Caco-2 (cell line): ENCODE results near the gene CASP1. TPM values are rescaled to one million over a fixed set of nuclear protein-coding genes. Genes with fewer than 3 reads are reported as not detected.

Experiments
- BruUV-seq: library from RNA; stranded (reverse); fragments of 400-500 nt; replicated peaks from 2 replicates; lab custom pipeline; 2021; lab: Mats Ljungman, UMichigan
- CTCF ChIA-PET: fragments of 300-600 bp; sonication (Branson Sonifier 250); formaldehyde crosslinking; loops from one replicate; lab custom pipeline; 2022; ENCODE audit warnings: antibody characterized with exemption; lab: Charles Lee
- POLR2A ChIA-PET: fragments of 300-600 bp; sonication (Branson Sonifier 250); formaldehyde crosslinking; loops from one replicate; lab custom pipeline; 2022; ENCODE audit warnings: antibody characterized with exemption; lab: Charles Lee
- DNase-seq, 2 experiments: peaks; one replicate each; pipeline versions ENCODE4 v3.0.0 to v3.0.0-alpha.2; 2020 to 2022
- H3K27me3 ChIP-seq: replicated peaks from 2 replicates; pipeline ENCODE4 v1.6.0; 2011; ENCODE audit warnings: low read length; ENCODE audit not compliant: control insufficient read depth, insufficient read depth
- H3K36me3 ChIP-seq: 2 replicates; pipeline ENCODE4 v1.5.1; 2011; ENCODE audit warnings: low read length; ENCODE audit not compliant: control insufficient read depth, insufficient read depth
- H3K4me1 ChIP-seq: fragments of 250-450 bp; sonication (Bioruptor Pico); 2 replicates; pipeline ENCODE4 v1.5.1; 2020; ENCODE audit warnings: mild to moderate bottlenecking
- H3K4me3 ChIP-seq: 2 replicates; pipeline ENCODE4 v1.5.1; 2011; ENCODE audit warnings: low read depth, mild to moderate bottlenecking, control low read depth, low read length
- H3K9me3 ChIP-seq: fragments of 250-450 bp; sonication (Bioruptor Pico); 2 replicates; pipeline ENCODE4 v1.5.1; 2020; ENCODE audit warnings: mild to moderate bottlenecking, moderate library complexity
- H3K27ac Mint-ChIP-seq: one replicate; pipeline ENCODE4 v1.8.0; 2022; ENCODE audit warnings: mixed read lengths; ENCODE audit not compliant: unreplicated experiment
- H3K27me3 Mint-ChIP-seq: one replicate; pipeline ENCODE4 v1.8.0; 2022; ENCODE audit warnings: mixed read lengths; ENCODE audit not compliant: insufficient read depth, unreplicated experiment
- H3K36me3 Mint-ChIP-seq: one replicate; pipeline ENCODE4 v1.8.0; 2022; ENCODE audit warnings: mild to moderate bottlenecking, mixed read lengths; ENCODE audit not compliant: insufficient read depth, unreplicated experiment
- H3K4me1 Mint-ChIP-seq: one replicate; pipeline ENCODE4 v1.8.0; 2022; ENCODE audit warnings: low read depth, mixed read lengths; ENCODE audit not compliant: unreplicated experiment
- H3K4me3 Mint-ChIP-seq: one replicate; pipeline ENCODE4 v1.8.0; 2022; ENCODE audit warnings: mild to moderate bottlenecking, moderate library complexity, mixed read lengths; ENCODE audit not compliant: unreplicated experiment
- H3K9me3 Mint-ChIP-seq: one replicate; pipeline ENCODE4 v1.8.0; 2022; ENCODE audit warnings: mixed read lengths; ENCODE audit not compliant: unreplicated experiment
- intact Hi-C: fragments of 100-400 bp; cut with micrococcal nuclease; formaldehyde crosslinking; loops from one replicate; pipeline ENCODE4 v1.10.0; 2022; ENCODE audit not compliant: unreplicated experiment
- total RNA-seq: library from RNA; stranded (reverse); gene quantifications from 2 replicates; pipeline ENCODE4 v1.2.3, GENCODE V29; 2022
- TF ChIP-seq, protein P1 (sequence below), 2 experiments: fragments of 200-600 bp in 1 of 2; IDR thresholded peaks; 1 replicate in 1 of 2; 2 replicates in 1 of 2; pipeline versions ENCODE4 v1.5.1 to v1.8.0; 2011 to 2022; ENCODE audit warnings: antibody characterized with exemption in 1 of 2, control low read depth in 1 of 2, inconsistent platforms in 1 of 2, low read depth in 1 of 2, low read length in 1 of 2, mild to moderate bottlenecking in 1 of 2, moderate library complexity in 1 of 2; ENCODE audit not compliant: insufficient read depth in 1 of 2, severe bottlenecking in 1 of 2, unreplicated experiment in 1 of 2

The CASP1 gene
- total RNA-seq, 1 experiment from 2014 or later, result 1.4 TPM

- peaks cover 11% of the 10 kb centered on the region for H3K4me1 Mint-ChIP-seq
- no peaks in the 10 kb centered on the region for H3K27me3 Mint-ChIP-seq
- no peaks in the 10 kb centered on the region; the same call in 1 of the 2 replicates for H3K9me3 ChIP-seq
- ChIA-PET CTCF (interaction anchor here (0.5 kb wide), 1 partner anchor 18 kb away, joined by 3 read pairs; no protein-coding TSS in a partner anchor), POLR2A (no interaction called here)
- H3K27ac Mint-ChIP-seq, result no peak overlapping the region
- peaks cover 40% of the 10 kb centered on the region for H3K9me3 Mint-ChIP-seq
- no peaks in the 10 kb centered on the region for H3K4me1 ChIP-seq
- no peaks in the 10 kb centered on the region for H3K36me3 ChIP-seq
- H3K4me3 Mint-ChIP-seq, result no peak overlapping the region
- DNase-seq, result no peak
- no peaks in the 10 kb centered on the region for H3K36me3 Mint-ChIP-seq
- H3K27me3 ChIP-seq, result no peaks in the 10 kb centered on the region
- intact Hi-C loops, result no loop called here
- H3K4me3 ChIP-seq, result no peak overlapping the region
- TF ChIP-seq, protein P1, sequence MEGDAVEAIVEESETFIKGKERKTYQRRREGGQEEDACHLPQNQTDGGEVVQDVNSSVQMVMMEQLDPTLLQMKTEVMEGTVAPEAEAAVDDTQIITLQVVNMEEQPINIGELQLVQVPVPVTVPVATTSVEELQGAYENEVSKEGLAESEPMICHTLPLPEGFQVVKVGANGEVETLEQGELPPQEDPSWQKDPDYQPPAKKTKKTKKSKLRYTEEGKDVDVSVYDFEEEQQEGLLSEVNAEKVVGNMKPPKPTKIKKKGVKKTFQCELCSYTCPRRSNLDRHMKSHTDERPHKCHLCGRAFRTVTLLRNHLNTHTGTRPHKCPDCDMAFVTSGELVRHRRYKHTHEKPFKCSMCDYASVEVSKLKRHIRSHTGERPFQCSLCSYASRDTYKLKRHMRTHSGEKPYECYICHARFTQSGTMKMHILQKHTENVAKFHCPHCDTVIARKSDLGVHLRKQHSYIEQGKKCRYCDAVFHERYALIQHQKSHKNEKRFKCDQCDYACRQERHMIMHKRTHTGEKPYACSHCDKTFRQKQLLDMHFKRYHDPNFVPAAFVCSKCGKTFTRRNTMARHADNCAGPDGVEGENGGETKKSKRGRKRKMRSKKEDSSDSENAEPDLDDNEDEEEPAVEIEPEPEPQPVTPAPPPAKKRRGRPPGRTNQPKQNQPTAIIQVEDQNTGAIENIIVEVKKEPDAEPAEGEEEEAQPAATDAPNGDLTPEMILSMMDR (IDR thresholded peaks at IDR 0.05; ENCODE audit: insufficient read depth in 1 of 2, low read depth in 1 of 2, low read length in 1 of 2, severe bottlenecking in 1 of 2, unreplicated experiment in 1 of 2), result no peak
- BruUV-seq, result no TSS peak
These were observed 43.0 kb downstream of the CASP1 start for GRCh38 chr11:104991994-104992393.

DNA sequence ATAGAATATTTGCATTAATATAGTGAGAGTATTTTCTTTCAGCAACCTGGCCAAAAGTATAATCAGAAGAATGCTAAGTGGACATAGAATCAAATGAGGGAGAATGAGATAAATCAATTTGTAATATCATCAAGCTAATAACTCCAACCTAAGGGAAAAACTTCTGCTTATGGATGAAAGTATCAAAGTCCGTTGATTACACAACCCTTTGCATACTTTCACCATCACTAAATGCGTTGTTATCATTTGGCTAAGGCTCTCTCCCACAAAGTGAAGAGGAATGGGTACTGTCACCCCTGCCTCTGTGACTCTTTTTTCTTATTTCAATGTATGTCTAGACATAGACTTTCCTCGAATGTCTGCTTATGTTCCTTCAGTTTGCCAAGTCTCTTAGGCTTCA is 50.1 kb downstream of the CASP1 start:
- BruUV-seq, result no TSS peak
- Mint-ChIP-seq H3K4me1 (peaks cover 18% of the 10 kb centered on the region), H3K27me3 (no peaks in the 10 kb centered on the region), H3K27ac (no peak overlapping the region), H3K36me3 (no peaks in the 10 kb centered on the region), H3K9me3 (peaks cover 29% of the 10 kb centered on the region), H3K4me3 (no peak overlapping the region)
- Histone ChIP-seq H3K27me3 (no peaks in the 10 kb centered on the region), H3K36me3 (no peaks in the 10 kb centered on the region), H3K4me3 (no peak overlapping the region), H3K4me1 (peaks cover 8% of the 10 kb centered on the region), H3K9me3 (no peaks in the 10 kb centered on the region; the same call in 1 of the 2 replicates)
- CTCF ChIA-PET, result no interaction called here
- intact Hi-C loops, result no loop called here
- no peak for DNase-seq
- POLR2A ChIA-PET, result no interaction called here
- TF ChIP-seq, protein P1 (IDR thresholded peaks at IDR 0.05; ENCODE audit: insufficient read depth in 1 of 2, low read depth in 1 of 2, low read length in 1 of 2, severe bottlenecking in 1 of 2, unreplicated experiment in 1 of 2), result no peak

DNA sequence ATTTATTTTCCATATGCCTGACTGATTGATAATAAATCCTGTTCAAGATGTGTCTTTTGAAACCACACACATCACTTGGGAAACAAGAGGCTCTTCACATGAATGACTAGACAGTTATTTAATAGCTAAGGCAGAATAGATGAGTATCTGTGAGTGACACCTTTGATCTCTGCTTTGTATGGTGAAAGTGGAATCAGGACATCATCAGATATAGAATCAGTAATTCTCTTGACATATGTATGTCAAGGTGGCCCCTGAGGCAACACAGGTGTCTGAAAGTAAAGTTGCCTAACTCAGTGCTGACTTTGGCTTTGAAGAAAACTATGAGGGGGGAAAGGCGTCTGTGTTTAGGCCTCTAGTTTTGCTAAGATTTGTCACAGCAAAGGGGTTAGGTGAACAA is 55.1 kb downstream of the CASP1 start:
- Histone ChIP-seq H3K36me3 (no peaks in the 10 kb centered on the region), H3K27me3 (no peaks in the 10 kb centered on the region), H3K9me3 (no peaks in the 10 kb centered on the region; the same call in 1 of the 2 replicates), H3K4me1 (peaks cover 4% of the 10 kb centered on the region), H3K4me3 (no peak overlapping the region)
- no peaks in the 10 kb centered on the region for H3K36me3 Mint-ChIP-seq
- no peak overlapping the region for H3K27ac Mint-ChIP-seq
- peaks cover 10% of the 10 kb centered on the region for H3K9me3 Mint-ChIP-seq
- H3K4me3 Mint-ChIP-seq, result no peak overlapping the region
- CTCF ChIA-PET, result no interaction called here
- H3K27me3 Mint-ChIP-seq, result no peaks in the 10 kb centered on the region
- POLR2A ChIA-PET, result no interaction called here
- no peak for DNase-seq
- H3K4me1 Mint-ChIP-seq, result peaks cover 15% of the 10 kb centered on the region
- TF ChIP-seq, protein P1 (IDR thresholded peaks at IDR 0.05; ENCODE audit: insufficient read depth in 1 of 2, low read depth in 1 of 2, low read length in 1 of 2, severe bottlenecking in 1 of 2, unreplicated experiment in 1 of 2), result no peak
- BruUV-seq, result no TSS peak
- intact Hi-C loops, result no loop called here

Other genes with a start within 250 kb of the CASP1 start
- not detected in 2 replicates for gene CASP12, start 136.7 kb downstream of the CASP1 start, total RNA-seq
- 41.7 and 42.0 TPM in 2 replicates for gene CASP4, start 66.6 kb downstream of the CASP1 start, total RNA-seq
- gene CASP5, start 12.0 kb downstream of the CASP1 start, total RNA-seq, result 1.4 and 1.5 TPM in 2 replicates
- 0.77 and 1.5 TPM in 2 replicates for gene CARD16, start 10.2 kb upstream of the CASP1 start, total RNA-seq
- not detected in 2 replicates for gene CARD18, start 104.6 kb upstream of the CASP1 start, total RNA-seq